ENCODE data around the gene ARL14EPL.

- TF ChIP-seq CTCF (conservative IDR thresholded peaks at IDR 0.05 in 1 of 2, IDR thresholded peaks at IDR 0.05 in 1 of 2; ENCODE audit: low read depth in 1 of 2, low read length in 2 of 2) (no peak), EZH2 (IDR thresholded peaks at IDR 0.05; ENCODE audit: low read length, missing control alignments) (no peak)
These were observed 66.7 kb downstream of the ARL14EPL start for GRCh38 chr5:116098998-116099397.

Measured in fibroblast of lung (primary cell).